GM19455 (cell line): Measurements from ENCODE around the gene USP32.
"Not testable (repeated sequence)": the region's sequence is repeated elsewhere in the genome, so short reads cannot be mapped to it uniquely, and the experiment has no call there.

ENCODE experiments used
- ATAC-seq: cut with Tn5 transposase; IDR thresholded peaks from one replicate; pipeline ENCODE4 v1.9.1; 2021; ENCODE audit not compliant: unreplicated experiment

Gene USP32

DNA sequence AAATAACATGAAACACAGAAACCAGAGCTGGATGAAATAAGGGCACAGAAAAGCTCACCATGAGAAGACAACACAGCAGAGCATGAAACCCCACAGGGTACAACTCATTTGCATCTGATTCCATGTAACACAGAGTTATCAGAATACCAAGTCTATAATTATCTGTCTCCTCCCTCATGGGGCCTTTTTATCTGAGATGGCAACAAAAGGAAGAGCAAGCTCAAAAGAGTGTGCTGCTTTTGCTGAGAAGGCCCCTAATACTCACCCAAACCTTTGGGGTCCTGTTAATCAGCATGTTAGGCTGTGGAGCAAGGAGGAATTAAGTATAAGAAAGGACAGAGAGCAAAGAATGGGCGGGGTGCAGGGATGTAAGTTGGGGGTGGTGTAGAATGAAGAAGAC, 205.6 kb downstream of the USP32 start:
- ATAC-seq: not testable (repeated sequence)

DNA sequence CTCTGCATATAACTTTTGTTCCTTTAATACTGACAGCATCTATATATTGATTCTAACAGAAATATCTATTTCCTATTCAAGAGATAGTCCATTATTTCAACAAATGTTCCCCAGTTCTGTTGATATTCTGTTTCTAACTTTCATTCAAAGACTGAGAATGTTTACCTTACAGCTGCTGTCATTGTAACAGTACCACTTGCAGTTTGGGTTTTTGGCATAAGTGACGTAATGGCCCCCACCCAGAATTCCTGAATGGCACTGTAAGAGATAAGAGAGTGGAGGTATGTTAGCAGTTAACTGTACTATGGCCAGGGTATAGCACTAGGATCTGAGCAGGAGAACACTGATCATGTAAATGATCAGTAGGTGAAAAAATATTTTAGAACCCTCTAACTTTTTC, 211.6 kb downstream of the USP32 start:
- ATAC-seq: not testable (repeated sequence)

DNA sequence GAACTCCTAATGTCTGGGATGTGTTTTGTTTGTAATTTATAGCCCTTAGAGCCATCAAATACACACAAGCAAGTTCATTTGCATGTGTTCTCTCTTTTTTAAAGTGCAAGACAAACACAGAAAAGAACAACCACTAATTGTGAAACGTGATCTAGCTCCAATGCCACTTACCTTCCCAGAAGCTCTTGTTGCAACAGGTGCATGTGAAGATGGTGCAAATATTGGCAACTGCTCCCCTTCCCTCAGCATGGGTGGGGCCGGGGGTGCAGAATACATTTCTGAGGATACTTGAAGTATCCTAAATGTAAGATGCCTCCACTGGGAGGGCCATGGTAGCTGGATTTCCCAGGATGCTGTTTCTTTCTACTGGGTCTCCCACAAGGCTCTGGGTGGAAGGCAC, 213.8 kb downstream of the USP32 start:
- not testable (repeated sequence) for ATAC-seq

DNA sequence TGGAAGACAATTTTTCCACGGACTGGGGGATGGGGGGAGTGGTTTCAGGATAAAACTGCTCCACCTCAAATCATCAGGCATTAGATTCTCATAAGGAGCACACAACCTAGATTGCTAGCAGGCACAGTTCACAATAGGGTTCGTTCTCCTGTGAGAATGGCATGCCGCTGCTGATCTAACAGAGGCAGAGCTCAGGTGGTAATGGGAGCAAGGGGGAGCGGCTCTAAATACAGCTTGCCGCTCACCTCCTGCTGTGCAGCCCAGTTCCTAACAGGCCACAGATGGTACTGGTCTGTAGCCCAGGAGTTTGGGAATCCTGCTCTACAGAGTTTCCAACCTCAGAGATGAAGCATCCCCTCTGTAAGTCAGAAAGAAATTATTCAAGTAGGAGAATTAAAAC, 215.2 kb downstream of the USP32 start:
- ATAC-seq: not testable (repeated sequence)

DNA sequence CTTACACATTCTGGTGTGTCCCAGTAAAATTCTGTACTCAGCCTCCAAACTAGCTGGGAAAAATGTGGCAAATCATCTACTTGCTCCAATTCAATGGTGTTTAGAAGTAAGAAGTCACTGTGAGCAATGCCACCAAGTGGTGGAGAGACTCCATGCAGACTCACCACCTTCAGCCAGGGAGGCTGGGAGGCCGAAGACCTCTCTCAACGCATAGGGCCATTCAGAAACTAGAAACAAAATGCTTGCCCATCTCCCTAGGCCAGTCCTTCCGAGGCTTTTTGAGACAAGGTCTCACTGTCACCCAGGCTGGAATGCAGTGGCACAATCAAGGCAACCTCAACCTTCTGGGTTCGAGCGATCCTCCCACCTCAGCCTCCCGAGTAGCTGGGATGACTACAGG, 217.2 kb downstream of the USP32 start:
- ATAC-seq: not testable (repeated sequence)

DNA sequence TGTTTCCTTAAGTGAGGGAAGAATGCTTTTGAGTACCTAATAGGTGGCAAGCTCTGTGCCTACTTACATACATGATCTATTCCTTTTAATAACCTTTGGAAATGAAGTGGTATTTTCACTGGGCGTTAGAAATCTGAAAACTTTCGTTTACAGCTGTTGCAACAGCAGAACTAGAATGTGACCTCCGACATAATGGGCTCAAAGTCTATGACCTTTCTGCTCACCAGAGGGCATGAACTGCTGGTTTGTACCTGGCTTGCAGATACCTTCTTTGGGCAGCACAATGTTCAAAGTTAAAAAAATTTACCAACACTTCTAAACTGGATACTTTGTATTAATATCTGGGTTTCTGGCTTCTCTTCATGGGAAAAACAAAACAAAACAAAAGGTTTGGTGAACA, 217.9 kb downstream of the USP32 start:
- ATAC-seq: no peak

DNA sequence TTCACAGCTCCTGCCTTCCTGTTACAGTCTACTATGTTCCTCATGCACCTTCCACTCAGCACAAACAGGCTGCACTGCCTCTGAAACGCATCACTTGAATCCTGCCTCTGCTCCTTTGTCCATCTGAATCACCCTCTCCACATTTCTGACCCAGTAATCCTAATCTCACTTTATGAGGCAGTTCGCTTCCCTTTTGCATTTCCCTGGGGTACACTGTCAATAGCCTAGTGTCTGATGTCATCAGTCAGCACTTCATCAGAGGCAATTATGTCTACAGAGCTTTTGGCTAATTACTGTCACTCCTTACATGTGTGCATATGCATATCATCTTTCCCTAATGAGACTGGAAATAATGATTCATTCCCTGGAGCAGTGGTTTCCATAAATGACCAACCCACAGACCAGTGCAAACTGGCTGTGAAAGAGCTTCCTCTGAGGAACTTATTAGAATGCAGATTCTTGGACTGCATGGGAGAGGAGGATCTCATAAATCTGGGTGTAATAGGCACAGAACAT, 218.6 kb downstream of the USP32 start:
- ATAC-seq: no peak

DNA sequence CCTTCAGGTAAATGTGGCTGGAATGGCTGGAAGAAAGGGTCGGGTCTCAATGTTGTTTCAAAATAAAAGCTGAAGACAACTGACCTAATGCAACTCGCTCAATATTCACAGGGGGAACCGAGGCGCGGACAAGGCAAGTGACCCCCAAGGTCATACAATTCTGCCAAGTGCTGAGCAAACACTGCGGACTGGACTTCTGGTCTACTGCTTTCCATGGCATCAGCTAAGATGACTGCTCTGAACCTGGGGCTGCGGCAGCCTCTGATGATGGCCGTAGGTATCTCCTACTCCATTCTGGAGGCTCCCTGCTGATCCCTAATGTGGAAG, 220.2 kb downstream of the USP32 start:
- no peak for ATAC-seq

DNA sequence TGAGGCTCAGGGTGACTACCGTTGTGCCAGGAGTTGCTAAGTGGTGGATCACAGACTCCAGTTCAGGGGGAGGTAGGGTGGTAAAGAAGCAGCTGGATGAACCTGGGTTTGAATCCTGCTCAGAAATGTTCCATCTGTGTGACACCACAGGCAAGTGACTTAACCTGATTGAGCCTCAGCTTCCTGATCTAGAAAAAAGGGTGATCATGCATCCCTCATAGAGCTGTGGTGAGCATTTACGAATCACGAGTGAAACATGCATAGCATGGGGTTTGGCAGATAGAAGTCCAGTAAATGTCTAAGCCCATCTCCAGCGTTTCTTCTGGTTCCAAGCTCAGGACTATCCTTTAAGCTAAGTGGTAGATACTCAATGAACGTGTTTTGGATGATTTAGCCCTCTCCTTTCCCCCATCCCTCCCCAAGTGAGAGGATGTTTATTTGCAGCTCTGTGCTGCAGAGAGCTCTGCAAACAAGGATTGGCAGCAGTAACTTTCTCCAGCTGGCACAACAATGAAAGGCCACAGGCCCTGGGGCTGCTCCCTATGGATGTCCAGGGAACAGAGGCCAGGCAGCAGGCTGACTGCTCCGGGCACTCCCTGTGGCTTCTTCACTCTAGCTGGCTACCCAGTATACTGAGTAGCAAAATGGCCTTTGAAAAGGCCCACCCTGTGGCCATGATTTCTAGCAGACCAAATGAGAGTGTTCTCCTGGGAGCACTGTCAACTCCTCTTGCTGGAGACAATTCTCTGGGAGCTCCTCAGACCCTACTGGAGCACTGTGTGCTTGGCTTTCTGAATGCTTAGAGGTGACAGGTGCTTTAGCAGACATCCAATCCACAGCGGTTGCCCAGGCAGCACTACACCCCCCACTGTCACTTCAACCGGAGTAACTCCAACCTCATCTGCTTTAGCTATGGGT, 220.8 kb downstream of the USP32 start:
- no peak for ATAC-seq

DNA sequence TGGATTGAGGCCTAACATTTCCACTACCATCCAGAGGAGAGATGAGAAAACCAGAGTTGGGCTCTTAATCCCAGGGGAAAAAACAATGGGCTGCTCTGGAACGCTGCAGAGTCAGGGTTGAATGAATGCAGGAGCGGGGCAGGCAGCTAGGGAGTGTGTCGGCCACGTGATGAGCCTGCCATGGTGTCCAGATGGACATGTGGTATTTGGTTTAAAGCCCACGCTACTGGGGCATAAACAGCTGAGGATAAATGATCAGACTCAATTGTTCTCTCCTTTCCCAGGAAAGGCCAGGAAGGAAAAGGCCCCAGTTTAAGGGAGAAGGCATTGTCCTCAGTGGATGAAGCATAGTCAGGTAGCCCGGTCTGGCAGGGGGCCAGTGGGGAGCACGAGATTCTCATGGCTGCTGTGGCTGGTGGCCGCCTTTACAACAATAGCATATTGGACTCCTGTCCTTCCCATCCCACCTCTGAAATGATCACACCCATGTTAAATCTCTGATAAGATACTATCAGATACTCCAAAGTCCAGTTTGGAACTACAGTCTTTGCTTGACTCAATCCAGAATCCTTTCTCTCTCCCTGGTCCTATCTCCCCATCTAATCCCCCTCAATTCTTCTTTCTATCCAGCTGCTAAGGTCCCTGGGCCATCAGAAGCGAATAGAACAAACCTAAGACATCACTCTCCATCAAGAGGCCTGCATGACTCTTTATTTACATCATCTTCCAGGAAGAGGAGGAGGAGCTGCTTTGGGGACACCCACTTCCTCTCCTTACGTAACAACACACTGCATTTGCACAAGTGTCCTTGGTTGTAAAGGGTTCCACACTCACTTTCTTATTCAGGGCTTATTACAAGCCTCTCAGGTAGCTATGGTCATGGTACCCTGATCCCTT, 221.8 kb downstream of the USP32 start:
- no peak for ATAC-seq

DNA sequence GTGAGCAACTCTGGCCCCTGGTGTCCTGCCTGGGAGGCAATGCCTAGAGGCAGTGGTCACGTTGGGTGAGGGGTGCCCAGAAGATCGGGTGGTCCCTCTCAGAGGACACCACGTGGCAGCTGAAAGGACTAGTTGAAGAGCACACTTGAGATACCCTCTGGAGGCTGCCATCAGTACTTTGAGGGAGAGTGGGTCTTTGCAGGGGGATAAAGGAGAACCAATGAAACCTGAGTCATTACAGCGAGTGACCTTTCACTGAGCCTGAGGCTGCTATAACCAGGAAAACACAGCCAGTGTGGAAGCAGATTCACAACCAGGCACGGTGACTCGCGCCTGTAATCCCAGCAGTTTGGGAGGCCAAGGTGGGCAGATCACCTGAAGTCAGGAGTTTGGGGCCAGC, 223.3 kb downstream of the USP32 start:
- ATAC-seq: no peak

DNA sequence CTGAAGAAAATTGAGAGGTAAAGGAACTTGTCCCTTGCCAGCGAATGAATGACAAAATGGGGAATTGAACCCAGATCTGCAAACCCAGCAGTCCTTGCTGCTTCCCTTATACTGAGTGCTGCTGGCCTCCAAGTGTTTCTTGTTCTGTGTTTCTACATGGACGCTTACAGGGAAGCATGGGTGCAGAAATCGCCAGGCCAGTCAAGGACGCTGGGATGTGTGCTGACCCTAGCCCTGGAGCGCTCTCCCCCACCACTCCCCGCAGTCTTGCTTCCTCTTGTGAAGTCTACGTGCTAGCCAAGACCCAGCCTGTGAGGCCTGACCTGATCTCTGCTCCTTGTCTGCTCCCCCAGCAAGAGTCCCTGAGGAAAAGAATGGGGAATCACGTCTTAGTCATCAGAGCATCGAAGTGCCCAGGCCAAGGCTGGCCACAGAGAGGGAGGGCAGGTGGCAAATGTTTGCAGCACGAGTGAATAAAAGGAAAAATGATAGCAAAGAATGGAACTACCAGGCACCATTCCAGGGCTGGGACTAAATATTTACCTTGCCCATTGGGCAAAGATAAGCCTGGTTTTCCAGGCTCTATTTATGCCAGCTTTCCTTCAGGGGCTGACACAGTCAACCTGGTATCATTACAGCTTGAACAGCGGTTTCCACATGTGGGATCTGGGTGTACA, 224.7 kb downstream of the USP32 start:
- no peak for ATAC-seq

DNA sequence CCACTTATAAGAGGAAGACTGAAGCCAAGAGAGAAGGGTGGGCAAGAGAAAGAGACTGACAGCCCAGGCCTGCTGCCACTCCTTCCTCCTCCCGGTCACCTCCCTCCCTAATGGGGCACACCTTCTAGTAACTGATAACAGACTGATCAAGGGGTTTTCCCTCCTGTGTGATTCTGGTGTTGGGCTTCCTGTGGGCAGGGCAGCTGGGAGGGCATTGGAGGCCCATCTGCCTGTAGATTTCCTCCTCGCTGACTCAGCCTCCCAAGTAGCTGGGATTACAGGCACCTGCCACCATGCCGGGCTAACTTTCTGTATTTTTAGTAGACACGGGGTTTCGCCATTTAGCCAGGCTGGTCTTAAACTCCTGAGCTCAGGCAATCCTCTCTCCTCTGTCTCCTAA, 226.0 kb downstream of the USP32 start:
- ATAC-seq: no peak

DNA sequence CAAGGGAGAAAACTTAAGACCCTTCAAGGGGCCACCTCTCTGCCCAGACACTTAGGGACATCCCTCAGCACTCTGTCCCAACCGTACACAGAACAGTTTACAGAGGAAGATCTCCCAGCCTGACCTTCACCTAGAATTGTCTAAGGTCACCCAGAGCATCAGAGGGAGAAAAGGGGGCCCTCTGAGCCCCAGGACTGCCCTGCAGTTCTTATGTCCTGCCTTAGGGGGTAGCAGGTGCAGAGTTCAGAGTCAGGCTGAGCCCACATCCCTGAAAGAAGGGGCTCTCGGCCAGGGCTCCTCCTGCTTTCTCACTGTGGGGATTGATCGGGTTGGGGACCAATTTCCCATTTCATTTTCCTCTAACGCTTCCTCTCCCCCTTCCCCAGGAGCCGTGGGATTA, 226.7 kb downstream of the USP32 start:
- no peak for ATAC-seq

DNA sequence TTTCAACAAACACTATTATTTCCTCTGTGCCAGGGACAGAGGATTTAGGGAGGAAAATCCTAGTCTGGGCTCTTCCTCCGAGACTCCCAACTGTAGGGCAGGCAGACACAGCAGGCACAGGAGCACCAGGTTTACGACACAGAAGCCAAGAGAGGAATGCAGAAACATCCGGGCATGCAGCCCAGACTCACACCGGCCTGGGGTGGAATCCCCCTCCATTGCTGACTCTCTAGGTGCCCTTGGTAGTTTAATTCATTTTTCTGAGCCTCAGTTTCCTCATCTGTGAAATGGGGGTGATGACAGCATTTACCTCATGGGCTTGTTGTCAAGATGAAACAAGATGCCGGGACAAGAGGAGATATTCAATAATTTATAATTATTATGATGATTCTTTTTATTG, 227.2 kb downstream of the USP32 start:
- no peak for ATAC-seq

DNA sequence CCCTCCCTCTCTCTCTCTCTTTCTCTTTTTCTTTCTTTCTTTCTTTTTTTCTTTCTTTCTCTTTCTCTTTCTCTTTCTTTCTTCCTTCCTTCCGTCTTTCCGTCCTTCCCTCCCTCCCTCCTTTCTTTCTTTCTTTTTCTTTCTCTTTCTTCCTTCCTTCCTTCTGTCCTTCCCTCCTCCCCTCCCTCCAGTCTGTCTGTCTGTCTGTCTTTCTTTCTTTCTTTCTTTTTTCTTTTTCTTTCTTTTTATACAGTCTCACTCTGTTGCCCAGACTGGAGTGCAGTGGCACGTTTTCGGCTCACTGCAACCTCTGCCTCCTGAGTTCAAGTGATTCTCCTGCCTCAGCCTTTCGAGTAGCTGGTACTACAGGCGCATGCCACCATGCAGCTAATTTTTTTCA, 227.8 kb downstream of the USP32 start:
- ATAC-seq: no peak

DNA sequence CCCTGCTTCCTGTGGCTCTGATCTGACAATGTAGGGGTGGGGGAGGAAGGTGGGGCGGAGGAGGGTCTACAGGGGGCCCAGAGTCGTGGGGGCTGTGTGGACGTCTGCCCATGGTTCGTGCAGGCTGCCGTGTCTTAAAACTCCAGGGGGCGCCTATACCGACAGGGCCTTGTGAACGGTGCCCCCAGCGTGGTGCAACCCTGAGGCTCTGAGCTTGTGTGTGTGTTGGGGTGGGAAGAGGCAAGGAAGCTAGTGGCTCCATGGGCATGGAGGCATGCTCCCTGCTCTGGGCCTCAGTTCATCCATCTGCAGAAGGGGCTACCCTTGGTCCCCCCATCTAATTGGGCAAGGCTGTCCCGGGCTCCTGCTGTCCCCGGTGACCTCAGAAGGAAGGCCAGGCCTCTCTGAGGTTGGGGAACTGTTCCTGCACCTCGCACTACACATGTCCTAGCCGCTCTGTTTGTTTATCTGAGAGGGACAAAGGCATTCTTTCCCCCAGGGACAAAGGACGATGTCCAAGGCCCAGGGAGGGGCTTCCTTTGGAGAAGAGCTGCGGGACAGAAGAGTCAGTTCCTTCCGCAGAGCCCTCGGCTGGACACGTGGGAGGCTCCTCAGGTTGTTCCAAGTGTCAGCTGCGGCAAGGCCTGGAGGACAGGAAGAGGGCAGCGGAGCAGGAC, 228.7 kb downstream of the USP32 start:
- ATAC-seq: no peak

DNA sequence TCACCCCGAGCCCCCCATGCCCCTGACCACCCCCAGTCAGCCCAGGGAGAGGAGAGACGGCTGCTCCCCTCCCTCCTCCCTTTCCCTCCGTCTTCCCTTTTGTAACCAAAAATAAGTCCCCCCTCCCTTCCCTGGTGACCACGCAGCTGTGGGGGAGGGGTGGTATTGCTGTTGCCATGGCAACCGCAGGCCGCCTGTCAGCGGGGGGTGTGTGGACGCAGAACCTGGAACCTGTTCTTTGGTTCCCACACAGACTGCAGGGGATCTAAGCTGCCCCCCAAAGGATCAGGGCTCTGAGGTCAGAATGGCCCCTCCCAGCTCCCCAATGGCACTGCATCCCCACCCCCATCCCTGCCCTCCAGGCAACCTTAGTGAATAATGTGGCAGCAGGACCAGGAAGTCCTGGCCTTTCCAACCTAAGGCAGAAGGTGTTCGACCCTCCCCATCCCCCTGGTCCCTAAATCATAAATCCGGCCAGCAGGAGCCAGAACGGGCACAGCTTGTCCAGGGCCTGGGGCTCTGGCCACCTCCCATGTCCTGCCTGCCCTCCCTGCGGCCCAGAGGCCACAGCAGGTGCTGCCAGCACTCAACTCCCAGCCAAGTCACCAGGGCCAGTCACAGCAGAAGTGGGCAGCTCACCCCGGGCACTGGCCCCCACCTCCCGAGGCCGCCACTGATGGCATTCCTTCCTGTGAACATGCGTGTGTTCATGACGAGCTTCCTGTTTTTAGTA, 230.2 kb downstream of the USP32 start:
- ATAC-seq: no peak

DNA sequence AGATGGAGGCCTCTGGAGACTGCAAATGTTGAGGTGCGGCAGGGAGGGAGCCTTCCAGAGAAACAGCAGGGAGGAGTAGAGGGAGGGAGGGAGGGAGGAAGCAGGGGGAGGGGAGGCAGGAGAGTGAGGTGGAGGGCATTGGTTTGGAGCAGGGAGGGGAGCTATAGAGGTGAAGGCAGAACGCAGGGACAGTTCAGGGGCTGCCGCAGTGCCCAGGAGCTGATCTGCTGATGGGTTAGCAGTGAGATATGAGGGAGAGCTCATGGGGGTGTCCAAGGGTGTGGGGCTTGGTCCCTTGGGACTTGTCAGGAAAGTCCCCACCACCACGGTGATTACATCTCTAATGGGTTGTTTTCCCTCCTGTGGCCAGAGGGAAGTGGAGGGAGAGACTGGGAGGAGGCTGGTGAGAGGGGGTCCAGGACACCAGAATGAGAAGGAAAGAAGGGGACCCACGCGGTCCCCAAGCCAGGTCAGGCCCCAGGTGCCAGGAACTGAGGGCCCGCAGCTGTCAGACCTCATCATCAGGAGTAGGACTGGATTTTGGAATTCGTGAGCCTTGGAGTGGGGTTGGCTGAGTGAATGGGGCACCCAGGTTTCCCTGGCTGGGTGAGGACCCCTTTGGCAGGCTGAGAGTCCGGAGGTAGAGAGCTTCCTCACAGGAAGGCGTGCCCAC, 231.0 kb downstream of the USP32 start:
- ATAC-seq: no peak

DNA sequence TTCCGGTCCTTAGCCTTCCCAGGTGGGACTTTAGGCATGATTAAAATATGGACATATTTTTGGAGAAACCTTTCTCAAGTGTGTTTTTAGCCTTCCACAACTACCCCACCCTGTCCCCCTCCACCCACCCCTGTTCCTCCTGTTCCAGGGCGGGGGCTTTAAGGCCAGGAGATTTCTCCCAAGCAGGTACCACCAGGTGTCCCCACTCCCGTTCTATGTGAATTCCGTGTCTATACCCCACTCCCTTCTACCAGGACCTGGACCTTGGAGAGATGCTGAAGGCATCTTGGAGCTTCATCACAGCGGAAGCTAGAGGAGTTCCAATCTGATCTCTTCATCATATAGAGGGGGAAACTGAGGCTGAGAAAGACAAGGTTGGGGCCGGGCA, 232.5 kb downstream of the USP32 start:
- no peak for ATAC-seq
